NCI-H1930 (cell line): Measurements from ENCODE around the gene PDGFRB.
A peak's percentile ranks its signal among the peaks of the same experiment; 100 is the strongest.

Experiments used
- DNase-seq, 2 experiments: peaks; one replicate each; lab custom pipeline; 2025; lab: John Stamatoyannopoulos, UW

PDGFRB gene

GRCh38 chr5:150163035-150163434 lies 7.4 kb upstream of the PDGFRB start:
- no peak for DNase-seq

- DNase-seq: no peak
These were observed 6.5 kb upstream of the PDGFRB start for GRCh38 chr5:150162142-150162513.

GRCh38 chr5:150161242-150162141 lies 5.8 kb upstream of the PDGFRB start:
- DNase-seq: peak; percentile 6 to 29

GRCh38 chr5:150160448-150161081 lies 4.9 kb upstream of the PDGFRB start:
- no peak for DNase-seq

- DNase-seq: no peak
These were observed 4.1 kb upstream of the PDGFRB start for GRCh38 chr5:150159741-150160179.

GRCh38 chr5:150159031-150159430 lies 3.4 kb upstream of the PDGFRB start:
- DNase-seq: no peak

GRCh38 chr5:150158170-150158949 lies 2.7 kb upstream of the PDGFRB start:
- no peak for DNase-seq

- DNase-seq: no peak
These were observed 1.5 kb upstream of the PDGFRB start for GRCh38 chr5:150157168-150157567.

GRCh38 chr5:150156540-150156939 lies 895 bp upstream of the PDGFRB start:
- DNase-seq: no peak

GRCh38 chr5:150156027-150156368 lies 353 bp upstream of the PDGFRB start:
- DNase-seq: no peak

GRCh38 chr5:150154618-150155128 lies 972 bp downstream of the PDGFRB start:
- no peak for DNase-seq

GRCh38 chr5:150153957-150154617 lies 1.6 kb downstream of the PDGFRB start:
- no peak for DNase-seq

- DNase-seq: no peak
These were observed 2.2 kb downstream of the PDGFRB start for GRCh38 chr5:150153483-150153882.

- no peak for DNase-seq
These were observed 2.8 kb downstream of the PDGFRB start for GRCh38 chr5:150152636-150153462.

GRCh38 chr5:150149618-150150017 lies 6.0 kb downstream of the PDGFRB start:
- no peak for DNase-seq

GRCh38 chr5:150148117-150148927 lies 7.3 kb downstream of the PDGFRB start:
- DNase-seq: no peak

GRCh38 chr5:150147670-150148069 lies 8.0 kb downstream of the PDGFRB start:
- no peak for DNase-seq

GRCh38 chr5:150146862-150147601 lies 8.6 kb downstream of the PDGFRB start:
- DNase-seq: no peak

- DNase-seq: no peak
These were observed 9.4 kb downstream of the PDGFRB start for GRCh38 chr5:150146235-150146634.
